Endodermal cell (in vitro differentiated cells): ENCODE results near the gene TMEM33. TPM values are rescaled to one million over a fixed set of nuclear protein-coding genes. Genes with fewer than 3 reads are reported as not detected.

Experiments
- DNase-seq: peaks from one replicate; pipeline ENCODE4 v3.0.0-alpha.2; 2017
- H3K27ac ChIP-seq: 2 replicates; pipeline ENCODE4 v1.5.1; 2013; ENCODE audit warnings: mild to moderate bottlenecking, low read depth, low read length, moderate library complexity
- H3K27me3 ChIP-seq: 2 replicates; pipeline ENCODE4 v1.6.1; 2013; ENCODE audit warnings: mild to moderate bottlenecking, low read length, moderate library complexity; ENCODE audit not compliant: insufficient read depth, control insufficient read depth, poor library complexity, severe bottlenecking
- H3K36me3 ChIP-seq: 2 replicates; pipeline ENCODE4 v1.7.0; 2013; ENCODE audit warnings: mild to moderate bottlenecking, low read length, moderate library complexity; ENCODE audit not compliant: control insufficient read depth, insufficient read depth
- H3K4me1 ChIP-seq: one replicate; pipeline ENCODE4 v1.7.0; 2013; ENCODE audit warnings: low read length; ENCODE audit not compliant: control insufficient read depth, insufficient read depth
- H3K4me3 ChIP-seq: 2 replicates; pipeline ENCODE4 v1.5.1; 2013; ENCODE audit warnings: mild to moderate bottlenecking, low read length, moderate library complexity
- H3K9ac ChIP-seq: 2 replicates; pipeline ENCODE4 v1.6.1; 2013; ENCODE audit warnings: mild to moderate bottlenecking, low read length, moderate library complexity; ENCODE audit not compliant: poor library complexity, severe bottlenecking; ENCODE audit errors: extremely low read depth
- H3K9me3 ChIP-seq: 2 replicates; pipeline ENCODE4 v1.6.1; 2013; ENCODE audit warnings: mild to moderate bottlenecking, low read length, moderate library complexity; ENCODE audit not compliant: control insufficient read depth
- H3K27ac Mint-ChIP-seq: 2 replicates; pipeline ENCODE4 v1.8.0; 2020; ENCODE audit warnings: mixed read lengths
- H3K27me3 Mint-ChIP-seq: 2 replicates; pipeline ENCODE4 v1.8.0; 2021; ENCODE audit warnings: mild to moderate bottlenecking, mixed read lengths; ENCODE audit not compliant: insufficient read depth
- H3K36me3 Mint-ChIP-seq: 2 replicates; pipeline ENCODE4 v1.8.0; 2020; ENCODE audit warnings: low read depth, mixed read lengths
- H3K4me1 Mint-ChIP-seq: 2 replicates; pipeline ENCODE4 v1.8.0; 2020; ENCODE audit warnings: mixed read lengths
- H3K4me3 Mint-ChIP-seq: 2 replicates; pipeline ENCODE4 v1.8.0; 2020; ENCODE audit warnings: mild to moderate bottlenecking, moderate library complexity, mixed read lengths
- H3K9me3 Mint-ChIP-seq: 2 replicates; pipeline ENCODE4 v1.8.0; 2020; ENCODE audit warnings: mild to moderate bottlenecking, mixed read lengths
- WGBS, 2 experiments: methylation state at CpG; one replicate each; pipeline versions ENCODE4 v1.1.5 to v1.1.7; 2013; ENCODE audit warnings: missing lambda C conversion rate in 2 of 2, mixed read lengths in 1 of 2; ENCODE audit not compliant: insufficient coverage in 1 of 2, insufficient read length in 1 of 2; 5-methylcytosine and 5-hydroxymethylcytosine counted together
- total RNA-seq, 2 donors: library from RNA; stranded (reverse); fragmentation: NEBNext Ultra II Directional in 1 of 2; extraction: Animal tissue kit (Norgen Biotek cat#: 25700) in 1 of 2; gene quantifications; 2 replicates in 1 of 2; 3 replicates in 1 of 2; pipeline ENCODE4 v1.2.1, GENCODE V29; 2021
- TF ChIP-seq, protein P1 (sequence below): fragments of 200-600 bp; sonication (generic); conservative IDR thresholded peaks from 2 replicates; pipeline ENCODE4 v1.5.0; 2021; ENCODE audit warnings: antibody characterized with exemption, mild to moderate bottlenecking

Gene TMEM33
- total RNA-seq, 2 donors from 2014 or later: 80.0 to 84.1 TPM

DNA sequence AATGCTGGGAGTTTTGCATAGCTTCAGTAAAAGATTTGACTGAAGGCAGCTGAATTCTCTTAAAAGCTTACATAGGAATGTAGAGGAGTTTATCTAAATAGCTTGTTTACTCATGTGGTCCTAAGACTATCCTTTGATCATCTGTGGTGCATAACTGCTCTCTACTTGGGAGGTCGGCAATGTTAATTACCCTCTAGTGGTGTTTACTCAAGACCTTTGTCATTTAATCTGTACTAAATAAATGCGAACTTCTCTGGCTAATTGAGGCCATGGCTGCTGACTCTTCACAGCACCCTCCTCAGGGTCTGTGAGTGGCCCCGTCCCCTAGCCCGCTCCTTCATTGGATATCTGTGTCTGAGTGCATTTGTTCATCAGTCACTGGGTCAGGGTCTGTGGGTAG is 13.8 kb upstream of the TMEM33 start:
- H3K27ac ChIP-seq: no peak overlapping the region
- Mint-ChIP-seq H3K4me1 (no peaks in the 10 kb centered on the region), H3K36me3 (peaks cover 4% of the 10 kb centered on the region), H3K4me3 (no peak overlapping the region), H3K9me3 (peaks cover 48% of the 10 kb centered on the region), H3K27me3 (peaks cover 62% of the 10 kb centered on the region), H3K27ac (no peak overlapping the region)
- no peak overlapping the region for H3K4me3 ChIP-seq
- H3K27me3 ChIP-seq: peaks cover 20% of the 10 kb centered on the region
- peak; percentile 52 for DNase-seq
- TF ChIP-seq, protein P1, sequence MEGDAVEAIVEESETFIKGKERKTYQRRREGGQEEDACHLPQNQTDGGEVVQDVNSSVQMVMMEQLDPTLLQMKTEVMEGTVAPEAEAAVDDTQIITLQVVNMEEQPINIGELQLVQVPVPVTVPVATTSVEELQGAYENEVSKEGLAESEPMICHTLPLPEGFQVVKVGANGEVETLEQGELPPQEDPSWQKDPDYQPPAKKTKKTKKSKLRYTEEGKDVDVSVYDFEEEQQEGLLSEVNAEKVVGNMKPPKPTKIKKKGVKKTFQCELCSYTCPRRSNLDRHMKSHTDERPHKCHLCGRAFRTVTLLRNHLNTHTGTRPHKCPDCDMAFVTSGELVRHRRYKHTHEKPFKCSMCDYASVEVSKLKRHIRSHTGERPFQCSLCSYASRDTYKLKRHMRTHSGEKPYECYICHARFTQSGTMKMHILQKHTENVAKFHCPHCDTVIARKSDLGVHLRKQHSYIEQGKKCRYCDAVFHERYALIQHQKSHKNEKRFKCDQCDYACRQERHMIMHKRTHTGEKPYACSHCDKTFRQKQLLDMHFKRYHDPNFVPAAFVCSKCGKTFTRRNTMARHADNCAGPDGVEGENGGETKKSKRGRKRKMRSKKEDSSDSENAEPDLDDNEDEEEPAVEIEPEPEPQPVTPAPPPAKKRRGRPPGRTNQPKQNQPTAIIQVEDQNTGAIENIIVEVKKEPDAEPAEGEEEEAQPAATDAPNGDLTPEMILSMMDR: no peak
- H3K9ac ChIP-seq: no peak overlapping the region
- 82 to 100% methylated on average over 1 to 4 of the region's 4 CpGs for WGBS, 2 experiments
- no peaks in the 10 kb centered on the region for H3K4me1 ChIP-seq
- peaks cover 45% of the 10 kb centered on the region for H3K9me3 ChIP-seq
- no peaks in the 10 kb centered on the region for H3K36me3 ChIP-seq

DNA sequence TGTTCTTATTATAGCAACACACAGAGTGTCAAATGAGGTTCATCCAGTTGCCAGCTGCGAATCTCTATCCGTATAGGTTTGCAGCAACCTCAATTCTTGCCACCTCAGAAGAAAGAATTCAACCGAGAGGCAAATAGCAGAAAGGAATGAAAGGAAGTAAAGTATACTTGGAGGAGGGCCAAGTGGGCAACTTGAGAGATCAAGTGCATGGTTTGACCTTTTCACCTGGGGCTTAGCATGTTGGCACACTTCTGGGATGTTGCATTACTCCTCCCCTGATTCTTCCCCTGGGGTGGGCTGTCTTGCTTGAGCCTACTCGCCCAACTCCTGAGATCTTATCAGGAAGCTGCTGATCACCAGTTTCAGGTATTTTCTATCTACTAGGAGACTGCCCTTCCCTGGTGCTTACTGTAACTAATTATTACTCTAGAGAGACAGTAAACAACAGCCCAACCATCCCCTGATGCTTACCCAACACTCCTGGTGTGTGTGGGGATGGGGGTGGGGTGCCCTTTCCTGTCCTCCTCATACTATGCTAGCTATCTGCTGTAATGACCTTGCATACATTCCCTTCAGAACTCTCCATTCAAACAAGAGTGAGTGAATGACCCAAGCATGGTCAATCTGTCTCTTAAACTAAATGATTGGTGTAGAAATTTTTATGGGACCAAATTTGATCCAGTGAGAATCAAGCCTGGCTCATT is 7.3 kb upstream of the TMEM33 start:
- WGBS, 2 experiments: 75 to 92% methylated on average over 1 to 4 of the region's 4 CpGs
- TF ChIP-seq, protein P1: no peak
- Mint-ChIP-seq H3K4me3 (no peak overlapping the region), H3K9me3 (peaks cover 8% of the 10 kb centered on the region), H3K36me3 (no peaks in the 10 kb centered on the region), H3K27ac (no peak overlapping the region), H3K27me3 (peaks cover 50% of the 10 kb centered on the region), H3K4me1 (peaks cover 7% of the 10 kb centered on the region)
- Histone ChIP-seq H3K9me3 (peaks cover 6% of the 10 kb centered on the region), H3K36me3 (no peaks in the 10 kb centered on the region), H3K27me3 (peaks cover 27% of the 10 kb centered on the region), H3K9ac (no peak overlapping the region), H3K4me3 (no peak overlapping the region), H3K4me1 (no peaks in the 10 kb centered on the region), H3K27ac (no peak overlapping the region)
- DNase-seq: no peak

GRCh38 chr4:41930139-41930831 is 4.9 kb upstream of the TMEM33 start:
- no peak overlapping the region for H3K27ac ChIP-seq
- Mint-ChIP-seq H3K27ac (no peak overlapping the region), H3K4me1 (peaks cover 7% of the 10 kb centered on the region), H3K27me3 (peaks cover 32% of the 10 kb centered on the region), H3K36me3 (no peaks in the 10 kb centered on the region), H3K4me3 (no peak overlapping the region), H3K9me3 (no peaks in the 10 kb centered on the region)
- no peaks in the 10 kb centered on the region for H3K36me3 ChIP-seq
- no peak for DNase-seq
- no peaks in the 10 kb centered on the region for H3K9me3 ChIP-seq
- no peaks in the 10 kb centered on the region for H3K4me1 ChIP-seq
- 82 to 92% methylated on average over 4 to 7 of the region's 7 CpGs for WGBS, 2 experiments
- TF ChIP-seq, protein P1: no peak
- H3K27me3 ChIP-seq: peaks cover 10% of the 10 kb centered on the region
- H3K9ac ChIP-seq: no peak overlapping the region
- H3K4me3 ChIP-seq: no peak overlapping the region
